ENCODE results near the gene BEST2.

BEST2 gene

GRCh38 chr19:12769689-12770088 lies 18.1 kb downstream of the BEST2 start:
- no peak for DNase-seq (ENCODE audit: low read depth, low spot score)

- DNase-seq (ENCODE audit: low read depth, low spot score): no peak
Measured at GRCh38 chr19:12770922-12771321, 19.3 kb downstream of the BEST2 start.

- no peak for DNase-seq (ENCODE audit: low read depth, low spot score)
Measured at GRCh38 chr19:12772323-12772722, 20.7 kb downstream of the BEST2 start.

- no peak for DNase-seq (ENCODE audit: low read depth, low spot score)
Measured at GRCh38 chr19:12773571-12773970, 22.0 kb downstream of the BEST2 start.

GRCh38 chr19:12774588-12775555 lies 23.3 kb downstream of the BEST2 start, which contains the start of gene HOOK2:
Gene HOOK2, minus strand, starts transcription at chr19:12775552. Its CDS starts 103 bp downstream, at chr19:12775449.
- no peak for DNase-seq (ENCODE audit: low read depth, low spot score)

GRCh38 chr19:12777217-12778016 lies 25.8 kb downstream of the BEST2 start:
- DNase-seq (ENCODE audit: low read depth, low spot score): peak; percentile 64

GRCh38 chr19:12778017-12778904 lies 26.7 kb downstream of the BEST2 start:
- DNase-seq (ENCODE audit: low read depth, low spot score): no peak

- no peak for DNase-seq (ENCODE audit: low read depth, low spot score)
Measured at GRCh38 chr19:12778905-12779161, 27.2 kb downstream of the BEST2 start.

- no peak for DNase-seq (ENCODE audit: low read depth, low spot score)
Measured at GRCh38 chr19:12779162-12779993, 27.8 kb downstream of the BEST2 start.

GRCh38 chr19:12782174-12782423 lies 30.5 kb downstream of the BEST2 start:
- DNase-seq (ENCODE audit: low read depth, low spot score): no peak

- DNase-seq (ENCODE audit: low read depth, low spot score): peak; percentile 67
Measured at GRCh38 chr19:12782424-12783290, 31.1 kb downstream of the BEST2 start.

GRCh38 chr19:12783291-12783848 lies 31.8 kb downstream of the BEST2 start:
- DNase-seq (ENCODE audit: low read depth, low spot score): no peak

- DNase-seq (ENCODE audit: low read depth, low spot score): no peak
Measured at GRCh38 chr19:12783849-12784393, 32.3 kb downstream of the BEST2 start.

GRCh38 chr19:12784394-12784870 lies 32.8 kb downstream of the BEST2 start:
- no peak for DNase-seq (ENCODE audit: low read depth, low spot score)

- no peak for DNase-seq (ENCODE audit: low read depth, low spot score)
Measured at GRCh38 chr19:12784871-12785430, 33.4 kb downstream of the BEST2 start.

GRCh38 chr19:12785431-12786031 lies 33.9 kb downstream of the BEST2 start:
- DNase-seq (ENCODE audit: low read depth, low spot score): no peak

GRCh38 chr19:12786141-12786870 lies 34.7 kb downstream of the BEST2 start:
- DNase-seq (ENCODE audit: low read depth, low spot score): no peak

- no peak for DNase-seq (ENCODE audit: low read depth, low spot score)
Measured at GRCh38 chr19:12786952-12787351, 35.4 kb downstream of the BEST2 start.

All from activated naive CD8-positive, alpha-beta T cell treated with anti-CD3 and anti-CD28 coated beads, Interleukin-2, amount 50 U/mL, for 16 hours (primary cell).